IPS-18c (cell line): ENCODE data around the gene IKZF2.

Source experiments
- H3K4me3 ChIP-seq: 2 replicates; pipeline ENCODE4 v1.7.0; 2013; ENCODE audit warnings: low read depth, mild to moderate bottlenecking, low read length, moderate library complexity; ENCODE audit not compliant: insufficient read depth
- H3K9me3 ChIP-seq: one replicate; pipeline ENCODE4 v1.6.1; 2013; ENCODE audit warnings: mild to moderate bottlenecking, low read length, moderate library complexity; ENCODE audit not compliant: control insufficient read depth, insufficient read depth

IKZF2 gene

GRCh38 chr2:213151437-213152064 lies at the start of gene IKZF2:
Gene IKZF2, minus strand, starts transcription at chr2:213151612. Its CDS starts 2,983 bp downstream, at chr2:213148629.
- H3K9me3 ChIP-seq, result no peaks in the 10 kb centered on the region
- peak within 1 kb of the TSS; percentile 85 for H3K4me3 ChIP-seq

GRCh38 chr2:213199871-213200270 lies 48.5 kb upstream of the IKZF2 start:
- no peaks in the 10 kb centered on the region for H3K9me3 ChIP-seq
- no peak overlapping the region for H3K4me3 ChIP-seq

GRCh38 chr2:213189001-213189899 lies 37.8 kb upstream of the IKZF2 start:
- Histone ChIP-seq H3K9me3 (no peaks in the 10 kb centered on the region), H3K4me3 (peak overlapping the region; percentile 25; the same call in 1 of the 2 replicates)

- H3K9me3 ChIP-seq, result no peaks in the 10 kb centered on the region
- no peak overlapping the region for H3K4me3 ChIP-seq
These were observed 37.1 kb upstream of the IKZF2 start for GRCh38 chr2:213188533-213188867.

GRCh38 chr2:213187833-213188532 lies 36.6 kb upstream of the IKZF2 start:
- H3K9me3 ChIP-seq, result no peaks in the 10 kb centered on the region
- no peak overlapping the region for H3K4me3 ChIP-seq

GRCh38 chr2:213187386-213187785 lies 36.0 kb upstream of the IKZF2 start:
- H3K4me3 ChIP-seq, result no peak overlapping the region
- H3K9me3 ChIP-seq, result no peaks in the 10 kb centered on the region

GRCh38 chr2:213185147-213185822 lies 33.9 kb upstream of the IKZF2 start:
- Histone ChIP-seq H3K9me3 (no peaks in the 10 kb centered on the region), H3K4me3 (no peak overlapping the region)

- H3K9me3 ChIP-seq, result peaks cover 2% of the 10 kb centered on the region
- H3K4me3 ChIP-seq, result no peak overlapping the region
These were observed 30.3 kb upstream of the IKZF2 start for GRCh38 chr2:213181712-213182111.

- Histone ChIP-seq H3K4me3 (no peak overlapping the region), H3K9me3 (peaks cover 2% of the 10 kb centered on the region)
These were observed 26.3 kb upstream of the IKZF2 start for GRCh38 chr2:213177679-213178078.

- Histone ChIP-seq H3K9me3 (peaks cover 2% of the 10 kb centered on the region), H3K4me3 (no peak overlapping the region)
These were observed 24.3 kb upstream of the IKZF2 start for GRCh38 chr2:213175673-213176247.

GRCh38 chr2:213172641-213173040 lies 21.2 kb upstream of the IKZF2 start:
- H3K4me3 ChIP-seq, result no peak overlapping the region
- H3K9me3 ChIP-seq, result peaks cover 2% of the 10 kb centered on the region

GRCh38 chr2:213171147-213171546 lies 19.7 kb upstream of the IKZF2 start:
- Histone ChIP-seq H3K4me3 (no peak overlapping the region), H3K9me3 (no peaks in the 10 kb centered on the region)

GRCh38 chr2:213167271-213167930 lies 16.0 kb upstream of the IKZF2 start:
- Histone ChIP-seq H3K9me3 (no peaks in the 10 kb centered on the region), H3K4me3 (no peak overlapping the region)

- H3K9me3 ChIP-seq, result no peaks in the 10 kb centered on the region
- no peak overlapping the region for H3K4me3 ChIP-seq
These were observed 14.7 kb upstream of the IKZF2 start for GRCh38 chr2:213166109-213166508.

- no peaks in the 10 kb centered on the region for H3K9me3 ChIP-seq
- H3K4me3 ChIP-seq, result no peak overlapping the region
These were observed 12.9 kb upstream of the IKZF2 start for GRCh38 chr2:213164263-213164662.

GRCh38 chr2:213162516-213163118 lies 11.2 kb upstream of the IKZF2 start:
- no peak overlapping the region for H3K4me3 ChIP-seq
- no peaks in the 10 kb centered on the region for H3K9me3 ChIP-seq
